Caco-2 (cell line): ENCODE measurements around the gene BORCS6. TPM values are rescaled to one million over a fixed set of nuclear protein-coding genes. Genes with fewer than 3 reads are reported as not detected.
A peak's percentile ranks its signal among the peaks of the same experiment; 100 is the strongest.

ENCODE experiments used
- BruUV-seq: library from RNA; stranded (reverse); fragments of 400-500 nt; replicated peaks from 2 replicates; lab custom pipeline; 2021; lab: Mats Ljungman, UMichigan
- CTCF ChIA-PET: fragments of 300-600 bp; sonication (Branson Sonifier 250); formaldehyde crosslinking; loops from one replicate; lab custom pipeline; 2022; ENCODE audit warnings: antibody characterized with exemption; lab: Charles Lee
- POLR2A ChIA-PET: fragments of 300-600 bp; sonication (Branson Sonifier 250); formaldehyde crosslinking; loops from one replicate; lab custom pipeline; 2022; ENCODE audit warnings: antibody characterized with exemption; lab: Charles Lee
- DNase-seq, 2 experiments: peaks; one replicate each; pipeline versions ENCODE4 v3.0.0 to v3.0.0-alpha.2; 2020 to 2022
- H3K27me3 ChIP-seq: replicated peaks from 2 replicates; pipeline ENCODE4 v1.6.0; 2011; ENCODE audit warnings: low read length; ENCODE audit not compliant: control insufficient read depth, insufficient read depth
- H3K36me3 ChIP-seq: 2 replicates; pipeline ENCODE4 v1.5.1; 2011; ENCODE audit warnings: low read length; ENCODE audit not compliant: control insufficient read depth, insufficient read depth
- H3K4me1 ChIP-seq: fragments of 250-450 bp; sonication (Bioruptor Pico); 2 replicates; pipeline ENCODE4 v1.5.1; 2020; ENCODE audit warnings: mild to moderate bottlenecking
- H3K4me3 ChIP-seq: 2 replicates; pipeline ENCODE4 v1.5.1; 2011; ENCODE audit warnings: low read depth, mild to moderate bottlenecking, control low read depth, low read length
- H3K9me3 ChIP-seq: fragments of 250-450 bp; sonication (Bioruptor Pico); 2 replicates; pipeline ENCODE4 v1.5.1; 2020; ENCODE audit warnings: mild to moderate bottlenecking, moderate library complexity
- H3K27ac Mint-ChIP-seq: one replicate; pipeline ENCODE4 v1.8.0; 2022; ENCODE audit warnings: mixed read lengths; ENCODE audit not compliant: unreplicated experiment
- H3K27me3 Mint-ChIP-seq: one replicate; pipeline ENCODE4 v1.8.0; 2022; ENCODE audit warnings: mixed read lengths; ENCODE audit not compliant: insufficient read depth, unreplicated experiment
- H3K36me3 Mint-ChIP-seq: one replicate; pipeline ENCODE4 v1.8.0; 2022; ENCODE audit warnings: mild to moderate bottlenecking, mixed read lengths; ENCODE audit not compliant: insufficient read depth, unreplicated experiment
- H3K4me1 Mint-ChIP-seq: one replicate; pipeline ENCODE4 v1.8.0; 2022; ENCODE audit warnings: low read depth, mixed read lengths; ENCODE audit not compliant: unreplicated experiment
- H3K4me3 Mint-ChIP-seq: one replicate; pipeline ENCODE4 v1.8.0; 2022; ENCODE audit warnings: mild to moderate bottlenecking, moderate library complexity, mixed read lengths; ENCODE audit not compliant: unreplicated experiment
- H3K9me3 Mint-ChIP-seq: one replicate; pipeline ENCODE4 v1.8.0; 2022; ENCODE audit warnings: mixed read lengths; ENCODE audit not compliant: unreplicated experiment
- intact Hi-C: fragments of 100-400 bp; cut with micrococcal nuclease; formaldehyde crosslinking; loops from one replicate; pipeline ENCODE4 v1.10.0; 2022; ENCODE audit not compliant: unreplicated experiment
- total RNA-seq: library from RNA; stranded (reverse); gene quantifications from 2 replicates; pipeline ENCODE4 v1.2.3, GENCODE V29; 2022
- TF ChIP-seq, protein P1 (sequence below), 2 experiments: fragments of 200-600 bp in 1 of 2; IDR thresholded peaks; 1 replicate in 1 of 2; 2 replicates in 1 of 2; pipeline versions ENCODE4 v1.5.1 to v1.8.0; 2011 to 2022; ENCODE audit warnings: antibody characterized with exemption in 1 of 2, control low read depth in 1 of 2, inconsistent platforms in 1 of 2, low read depth in 1 of 2, low read length in 1 of 2, mild to moderate bottlenecking in 1 of 2, moderate library complexity in 1 of 2; ENCODE audit not compliant: insufficient read depth in 1 of 2, severe bottlenecking in 1 of 2, unreplicated experiment in 1 of 2

The BORCS6 gene
- total RNA-seq, 1 experiment from 2014 or later: 4.7 TPM

DNA sequence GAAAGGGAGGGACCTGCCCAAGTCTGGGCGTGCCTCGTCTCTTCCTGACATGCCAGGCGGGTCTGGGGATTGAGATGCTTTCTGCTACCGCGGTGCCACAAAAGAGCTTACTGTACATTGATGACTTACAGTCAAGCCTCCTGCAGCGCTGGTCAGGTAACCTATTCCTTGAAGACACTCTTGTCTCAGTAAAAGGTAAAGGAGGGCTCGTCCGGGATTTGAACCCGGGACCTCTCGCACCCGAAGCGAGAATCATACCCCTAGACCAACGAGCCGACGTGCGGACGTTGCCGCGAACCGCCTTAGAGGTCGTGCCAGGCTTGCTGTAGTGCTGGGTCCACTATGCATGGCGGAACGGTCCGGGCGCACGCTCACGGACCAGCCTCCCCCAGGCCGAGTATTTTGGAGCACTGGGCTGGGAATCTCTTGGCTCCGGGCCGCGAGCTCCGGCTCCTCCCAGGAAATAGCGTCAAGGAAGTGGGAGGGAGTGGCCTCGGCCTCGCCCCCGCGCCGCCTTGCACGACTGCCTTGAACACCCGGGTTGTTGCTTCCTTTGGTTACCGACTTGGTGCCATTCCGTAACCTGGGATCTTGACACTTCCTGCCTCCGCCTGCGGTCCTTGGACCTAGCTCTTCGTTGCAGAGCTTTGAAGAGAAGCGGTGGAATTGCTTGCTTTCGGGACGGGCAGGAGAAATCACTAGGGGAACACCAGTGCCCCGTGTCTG is 32.8 kb upstream of the BORCS6 start:
- no peaks in the 10 kb centered on the region for H3K4me1 ChIP-seq
- peak overlapping the region; percentile 90 for H3K4me3 Mint-ChIP-seq
- no peaks in the 10 kb centered on the region for H3K27me3 ChIP-seq
- H3K9me3 ChIP-seq: no peaks in the 10 kb centered on the region
- intact Hi-C loops: loop anchor here (1.0 kb wide), 4 partner anchors 12 to 78 kb away; partner anchors contain the start of genes AURKB and CTC1
- BruUV-seq: TSS peak; percentile 47
- peaks cover 22% of the 10 kb centered on the region for H3K4me1 Mint-ChIP-seq
- H3K36me3 ChIP-seq: no peaks in the 10 kb centered on the region
- peak overlapping the region; percentile 96 for H3K27ac Mint-ChIP-seq
- H3K36me3 Mint-ChIP-seq: peaks cover 60% of the 10 kb centered on the region
- peak overlapping the region; percentile 66 for H3K4me3 ChIP-seq
- TF ChIP-seq, protein P1, sequence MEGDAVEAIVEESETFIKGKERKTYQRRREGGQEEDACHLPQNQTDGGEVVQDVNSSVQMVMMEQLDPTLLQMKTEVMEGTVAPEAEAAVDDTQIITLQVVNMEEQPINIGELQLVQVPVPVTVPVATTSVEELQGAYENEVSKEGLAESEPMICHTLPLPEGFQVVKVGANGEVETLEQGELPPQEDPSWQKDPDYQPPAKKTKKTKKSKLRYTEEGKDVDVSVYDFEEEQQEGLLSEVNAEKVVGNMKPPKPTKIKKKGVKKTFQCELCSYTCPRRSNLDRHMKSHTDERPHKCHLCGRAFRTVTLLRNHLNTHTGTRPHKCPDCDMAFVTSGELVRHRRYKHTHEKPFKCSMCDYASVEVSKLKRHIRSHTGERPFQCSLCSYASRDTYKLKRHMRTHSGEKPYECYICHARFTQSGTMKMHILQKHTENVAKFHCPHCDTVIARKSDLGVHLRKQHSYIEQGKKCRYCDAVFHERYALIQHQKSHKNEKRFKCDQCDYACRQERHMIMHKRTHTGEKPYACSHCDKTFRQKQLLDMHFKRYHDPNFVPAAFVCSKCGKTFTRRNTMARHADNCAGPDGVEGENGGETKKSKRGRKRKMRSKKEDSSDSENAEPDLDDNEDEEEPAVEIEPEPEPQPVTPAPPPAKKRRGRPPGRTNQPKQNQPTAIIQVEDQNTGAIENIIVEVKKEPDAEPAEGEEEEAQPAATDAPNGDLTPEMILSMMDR (IDR thresholded peaks at IDR 0.05; ENCODE audit: insufficient read depth in 1 of 2, low read depth in 1 of 2, low read length in 1 of 2, severe bottlenecking in 1 of 2, unreplicated experiment in 1 of 2): no peak
- ChIA-PET CTCF (interaction anchor here (0.6 to 1.4 kb wide), 3 partner anchors 12 to 99 kb away, joined by 3 to 4 read pairs (median 3); partner anchors contain the start of genes AURKB and HES7), POLR2A (interaction anchor here (0.5 to 2.2 kb wide), 6 partner anchors 13 to 97 kb away, joined by 3 to 24 read pairs (median 3); partner anchors contain the start of genes AURKB, CTC1 and PFAS)
- peak; percentile 82 to 87 for DNase-seq
- peaks cover 2% of the 10 kb centered on the region for H3K27me3 Mint-ChIP-seq
- no peaks in the 10 kb centered on the region for H3K9me3 Mint-ChIP-seq

DNA sequence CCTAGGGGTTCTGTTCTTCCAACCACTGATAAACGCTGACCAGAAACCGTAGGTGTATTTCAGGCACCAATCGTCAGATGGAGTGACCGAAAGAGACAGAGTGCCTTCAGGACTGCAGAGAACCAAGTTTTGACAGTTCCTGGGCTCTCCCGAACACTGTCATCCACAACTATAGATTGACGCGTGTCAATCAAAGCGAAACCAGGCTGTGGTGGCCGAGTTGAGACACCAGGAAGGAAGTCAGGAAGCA is 32.3 kb upstream of the BORCS6 start:
- ChIA-PET CTCF (interaction anchor here (0.6 to 1.4 kb wide), 4 partner anchors 12 to 99 kb away, joined by 3 to 4 read pairs (median 3); partner anchors contain the start of genes AURKB and HES7), POLR2A (interaction anchor here (0.6 to 2.2 kb wide), 6 partner anchors 12 to 775 kb away, joined by 3 to 24 read pairs (median 4); partner anchors contain the start of genes AURKB and CTC1)
- Mint-ChIP-seq H3K9me3 (no peaks in the 10 kb centered on the region), H3K27me3 (peaks cover 2% of the 10 kb centered on the region), H3K27ac (peak overlapping the region; percentile 96), H3K36me3 (peaks cover 55% of the 10 kb centered on the region), H3K4me3 (peak overlapping the region; percentile 90), H3K4me1 (peaks cover 22% of the 10 kb centered on the region)
- TF ChIP-seq, protein P1 (IDR thresholded peaks at IDR 0.05; ENCODE audit: insufficient read depth in 1 of 2, low read depth in 1 of 2, low read length in 1 of 2, severe bottlenecking in 1 of 2, unreplicated experiment in 1 of 2): no peak
- intact Hi-C loops: loop anchor here (1.0 kb wide), 1 partner anchor 35 kb away; no protein-coding TSS in a partner anchor
- no peaks in the 10 kb centered on the region for H3K9me3 ChIP-seq
- H3K4me1 ChIP-seq: no peaks in the 10 kb centered on the region
- H3K27me3 ChIP-seq: no peaks in the 10 kb centered on the region
- BruUV-seq: no TSS peak
- H3K4me3 ChIP-seq: peak overlapping the region; percentile 66
- no peaks in the 10 kb centered on the region for H3K36me3 ChIP-seq
- no peak for DNase-seq

DNA sequence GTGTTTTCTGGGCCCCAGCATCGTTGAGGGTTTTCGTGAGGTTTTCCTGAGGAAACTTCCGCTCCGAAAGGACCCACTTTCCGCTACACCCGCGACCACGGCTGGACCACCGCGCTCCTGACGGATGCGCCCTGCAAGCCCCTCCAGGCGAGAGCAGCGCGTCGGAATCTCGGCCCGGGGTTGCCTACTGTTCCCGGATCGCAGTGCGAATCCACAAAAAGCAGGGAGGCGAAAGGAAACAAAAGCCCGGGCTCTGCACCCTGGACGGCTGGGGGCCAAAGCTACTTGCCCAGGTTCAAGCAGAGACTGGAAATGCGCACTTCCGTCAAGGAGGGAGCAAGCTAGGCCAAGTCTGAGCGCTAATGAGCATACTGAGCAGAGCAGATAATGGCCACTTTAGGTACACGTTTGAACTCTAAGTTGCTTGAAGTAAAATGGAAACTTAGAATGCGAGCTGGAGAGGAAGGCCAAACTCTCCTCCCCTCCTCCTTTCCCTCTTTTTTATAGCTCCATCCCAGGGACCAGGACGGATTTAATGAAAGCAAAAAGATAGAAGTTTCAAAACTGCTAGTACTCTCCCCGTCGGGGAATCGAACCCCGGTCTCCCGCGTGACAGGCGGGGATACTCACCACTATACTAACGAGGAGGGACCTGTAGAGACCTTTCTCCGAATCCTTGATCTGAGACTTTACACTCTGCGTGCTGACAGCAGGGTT is 31.8 kb upstream of the BORCS6 start:
- H3K9me3 ChIP-seq: no peaks in the 10 kb centered on the region
- H3K27me3 Mint-ChIP-seq: peaks cover 2% of the 10 kb centered on the region
- DNase-seq: peak; percentile 72 to 83
- ChIA-PET CTCF (interaction anchor here (0.6 to 1.6 kb wide), 4 partner anchors 11 to 48 kb away, joined by 3 to 4 read pairs (median 4); partner anchors contain the start of gene AURKB), POLR2A (interaction anchor here (0.5 to 2.2 kb wide), 11 partner anchors 12 to 776 kb away, joined by 3 to 24 read pairs (median 5); partner anchors contain the start of genes AURKB, CTC1, SLC25A35 and TMEM107)
- H3K4me1 ChIP-seq: no peaks in the 10 kb centered on the region
- H3K4me3 ChIP-seq: peak overlapping the region; percentile 66
- H3K27ac Mint-ChIP-seq: peak overlapping the region; percentile 96
- H3K4me1 Mint-ChIP-seq: peaks cover 17% of the 10 kb centered on the region
- intact Hi-C loops: loop anchor here (1.0 kb wide), 1 partner anchor 35 kb away; no protein-coding TSS in a partner anchor
- no peaks in the 10 kb centered on the region for H3K36me3 ChIP-seq
- no peaks in the 10 kb centered on the region for H3K9me3 Mint-ChIP-seq
- peak overlapping the region; percentile 90 for H3K4me3 Mint-ChIP-seq
- no TSS peak for BruUV-seq
- TF ChIP-seq, protein P1 (IDR thresholded peaks at IDR 0.05; ENCODE audit: insufficient read depth in 1 of 2, low read depth in 1 of 2, low read length in 1 of 2, severe bottlenecking in 1 of 2, unreplicated experiment in 1 of 2): no peak
- H3K27me3 ChIP-seq: no peaks in the 10 kb centered on the region
- H3K36me3 Mint-ChIP-seq: peaks cover 50% of the 10 kb centered on the region
